NCI-H510A treated with DMSO at 0.1 percent for 48 hours (cell line): ENCODE measurements around the gene MAGEA9B.
"Not testable (repeated sequence)": the region's sequence is repeated elsewhere in the genome, so short reads cannot be mapped to it uniquely, and the experiment has no call there.

Experiments
- DNase-seq: peaks from one replicate; lab custom pipeline; 2025; lab: John Stamatoyannopoulos, UW

Gene MAGEA9B

GRCh38 chrX:149587359-149587758 lies at the start of gene MAGEA9B:
TSS of gene MAGEA9B (minus strand) at chrX:149587459. CDS start at chrX:149583179, 4,280 bp downstream.
- not testable (repeated sequence) for DNase-seq

GRCh38 chrX:149633511-149633910 lies 46.3 kb upstream of the MAGEA9B start:
- DNase-seq = no peak

- peak; percentile 25 for DNase-seq
Observed at GRCh38 chrX:149631234-149632165, 44.2 kb upstream of the MAGEA9B start, which contains the start of gene TMEM185A. TSS of gene TMEM185A (minus strand) at chrX:149631792. CDS start at chrX:149631580, 212 bp downstream.

- DNase-seq = peak; percentile 0
Observed at GRCh38 chrX:149630681-149631233, 43.5 kb upstream of the MAGEA9B start.

GRCh38 chrX:149629730-149630387 lies 42.6 kb upstream of the MAGEA9B start:
- no peak for DNase-seq

- no peak for DNase-seq
Observed at GRCh38 chrX:149628768-149629167, 41.5 kb upstream of the MAGEA9B start.

- DNase-seq = no peak
Observed at GRCh38 chrX:149628280-149628679, 41.0 kb upstream of the MAGEA9B start.

GRCh38 chrX:149626829-149627228 lies 39.6 kb upstream of the MAGEA9B start:
- DNase-seq = not testable (repeated sequence)

GRCh38 chrX:149619662-149620061 lies 32.4 kb upstream of the MAGEA9B start:
- not testable (repeated sequence) for DNase-seq

GRCh38 chrX:149618871-149619270 lies 31.6 kb upstream of the MAGEA9B start:
- no peak for DNase-seq

- DNase-seq = no peak
Observed at GRCh38 chrX:149611623-149612175, 24.4 kb upstream of the MAGEA9B start.

- DNase-seq = no peak
Observed at GRCh38 chrX:149610511-149610910, 23.3 kb upstream of the MAGEA9B start.

- no peak for DNase-seq
Observed at GRCh38 chrX:149607699-149608098, 20.4 kb upstream of the MAGEA9B start.

GRCh38 chrX:149605248-149605885 lies 18.1 kb upstream of the MAGEA9B start:
- DNase-seq = not testable (repeated sequence)

GRCh38 chrX:149598603-149599002 lies 11.3 kb upstream of the MAGEA9B start:
- not testable (repeated sequence) for DNase-seq

- DNase-seq = not testable (repeated sequence)
Observed at GRCh38 chrX:149595943-149596342, 8.7 kb upstream of the MAGEA9B start.

GRCh38 chrX:149595214-149595613 lies 8.0 kb upstream of the MAGEA9B start, which contains the start of gene HSFX2:
TSS of gene HSFX2 (minus strand) at chrX:149595314. CDS start at chrX:149594700, 614 bp downstream.
- DNase-seq = not testable (repeated sequence)

GRCh38 chrX:149590993-149591392 lies 3.7 kb upstream of the MAGEA9B start:
- DNase-seq = not testable (repeated sequence)

GRCh38 chrX:149585631-149586030 lies 1.6 kb downstream of the MAGEA9B start:
- not testable (repeated sequence) for DNase-seq

- not testable (repeated sequence) for DNase-seq
Observed at GRCh38 chrX:149573456-149573855, 13.8 kb downstream of the MAGEA9B start.

- DNase-seq = no peak
Observed at GRCh38 chrX:149572743-149573142, 14.5 kb downstream of the MAGEA9B start.
